Type B pancreatic cell (in vitro differentiated cells): ENCODE data around the gene DDAH1. TPM values are rescaled to one million over a fixed set of nuclear protein-coding genes. Genes with fewer than 3 reads are reported as not detected.

ENCODE experiments used
- DNase-seq: peaks from one replicate; pipeline ENCODE4 v3.0.0; 2021; ENCODE audit warnings: mixed read lengths; ENCODE audit not compliant: unreplicated experiment; ENCODE audit errors: extremely low spot score
- H3K27ac Mint-ChIP-seq: 2 replicates; pipeline ENCODE4 v1.8.0; 2021; ENCODE audit warnings: mild to moderate bottlenecking, mixed read lengths
- H3K27me3 Mint-ChIP-seq: 2 replicates; pipeline ENCODE4 v1.8.0; 2021; ENCODE audit warnings: mixed read lengths
- H3K36me3 Mint-ChIP-seq: 2 replicates; pipeline ENCODE4 v1.8.0; 2021; ENCODE audit warnings: mixed read lengths
- H3K4me1 Mint-ChIP-seq: one replicate; pipeline ENCODE4 v1.8.0; 2021; ENCODE audit warnings: mixed read lengths; ENCODE audit not compliant: unreplicated experiment
- H3K4me3 Mint-ChIP-seq: 2 replicates; pipeline ENCODE4 v1.8.0; 2021; ENCODE audit warnings: mild to moderate bottlenecking, mixed read lengths
- H3K9me3 Mint-ChIP-seq: 2 replicates; pipeline ENCODE4 v1.8.0; 2021; ENCODE audit warnings: mixed read lengths
- total RNA-seq: library from RNA; stranded (reverse); gene quantifications from 2 replicates; pipeline ENCODE4 v1.2.1, GENCODE V29; 2021; ENCODE audit warnings: low replicate concordance
- TF ChIP-seq, protein P1 (sequence below): fragments of 200-600 bp; sonication (generic); conservative IDR thresholded peaks from 2 replicates; pipeline ENCODE4 v1.5.0; 2021; ENCODE audit warnings: antibody characterized with exemption, mild to moderate bottlenecking

Gene DDAH1
- total RNA-seq, 1 donor from 2014 or later: 28.6 TPM

DNA sequence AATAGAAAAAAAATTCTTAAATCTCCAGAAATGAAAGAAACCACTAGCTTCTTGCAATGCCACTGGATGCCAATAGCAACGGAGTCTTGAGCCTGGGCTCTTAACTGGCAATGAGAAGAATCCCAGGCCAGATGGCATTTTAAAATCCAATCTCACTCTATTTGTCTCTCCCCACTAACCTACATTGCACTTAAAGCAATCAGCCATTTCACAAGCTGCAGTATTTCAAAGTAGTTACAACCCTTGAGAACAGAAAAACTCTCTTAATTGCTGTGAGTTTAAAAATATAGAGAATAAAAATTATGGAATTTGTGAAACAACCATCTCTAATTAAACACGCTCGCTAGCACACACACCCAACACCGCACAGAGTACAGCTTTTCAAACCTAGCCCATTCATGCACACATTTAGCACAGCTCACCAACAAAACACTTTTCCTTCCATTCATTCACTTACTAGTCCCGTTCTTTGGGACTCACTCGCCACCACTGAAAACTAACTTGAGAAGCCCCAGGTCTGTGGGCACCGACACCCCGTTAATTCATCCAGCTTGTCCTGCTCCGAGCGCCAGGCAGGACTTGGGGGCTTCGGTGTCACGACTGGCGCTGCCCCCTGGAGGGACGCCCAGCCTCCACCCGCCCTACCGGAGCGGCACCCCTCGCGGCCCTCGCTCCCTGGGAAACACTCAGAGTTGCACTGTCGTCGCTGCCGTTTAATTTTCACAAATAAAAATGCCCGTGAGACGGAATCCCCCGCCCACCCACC lies 1.0 kb downstream of the DDAH1 start:
- peak; percentile 69 for DNase-seq
- Mint-ChIP-seq H3K9me3 (no peaks in the 10 kb centered on the region), H3K4me3 (peak overlapping the region; percentile 81), H3K27me3 (peaks cover 25% of the 10 kb centered on the region), H3K27ac (peak overlapping the region; percentile 29), H3K36me3 (no peaks in the 10 kb centered on the region), H3K4me1 (peaks cover 24% of the 10 kb centered on the region)
- TF ChIP-seq, protein P1, sequence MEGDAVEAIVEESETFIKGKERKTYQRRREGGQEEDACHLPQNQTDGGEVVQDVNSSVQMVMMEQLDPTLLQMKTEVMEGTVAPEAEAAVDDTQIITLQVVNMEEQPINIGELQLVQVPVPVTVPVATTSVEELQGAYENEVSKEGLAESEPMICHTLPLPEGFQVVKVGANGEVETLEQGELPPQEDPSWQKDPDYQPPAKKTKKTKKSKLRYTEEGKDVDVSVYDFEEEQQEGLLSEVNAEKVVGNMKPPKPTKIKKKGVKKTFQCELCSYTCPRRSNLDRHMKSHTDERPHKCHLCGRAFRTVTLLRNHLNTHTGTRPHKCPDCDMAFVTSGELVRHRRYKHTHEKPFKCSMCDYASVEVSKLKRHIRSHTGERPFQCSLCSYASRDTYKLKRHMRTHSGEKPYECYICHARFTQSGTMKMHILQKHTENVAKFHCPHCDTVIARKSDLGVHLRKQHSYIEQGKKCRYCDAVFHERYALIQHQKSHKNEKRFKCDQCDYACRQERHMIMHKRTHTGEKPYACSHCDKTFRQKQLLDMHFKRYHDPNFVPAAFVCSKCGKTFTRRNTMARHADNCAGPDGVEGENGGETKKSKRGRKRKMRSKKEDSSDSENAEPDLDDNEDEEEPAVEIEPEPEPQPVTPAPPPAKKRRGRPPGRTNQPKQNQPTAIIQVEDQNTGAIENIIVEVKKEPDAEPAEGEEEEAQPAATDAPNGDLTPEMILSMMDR: no peak

DNA sequence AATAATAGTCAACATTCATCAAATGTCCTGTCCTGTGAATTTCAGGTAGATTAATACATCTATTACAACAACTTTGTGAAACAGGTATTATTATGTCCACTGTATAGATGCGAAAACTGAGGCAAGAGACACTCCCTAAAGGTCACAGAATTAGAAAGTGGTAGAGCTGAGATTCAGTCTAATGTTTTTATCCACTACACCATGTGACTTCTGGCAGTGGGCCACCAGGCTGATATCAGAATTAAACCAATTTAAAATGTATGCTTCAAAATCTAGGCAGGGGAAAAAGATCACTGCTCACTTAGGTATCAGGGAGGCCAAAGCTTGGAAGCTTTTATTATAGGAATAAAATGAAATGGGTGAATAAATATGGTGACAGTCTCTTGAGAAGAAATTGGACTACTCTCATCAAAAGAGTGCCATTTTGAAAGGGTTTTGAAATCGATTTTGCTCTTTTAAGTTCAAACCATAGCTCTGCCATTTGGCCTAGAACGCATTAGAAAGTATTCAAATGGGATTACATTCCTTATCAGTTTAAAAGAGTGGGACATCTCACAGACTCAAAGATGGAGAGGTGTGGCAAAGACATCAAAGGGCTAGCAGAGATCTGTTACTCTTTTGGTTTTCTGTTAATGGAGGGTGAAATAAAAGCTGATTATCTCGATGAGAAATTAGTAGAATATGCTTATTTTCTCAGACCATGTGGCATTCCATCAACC lies 1.9 kb downstream of the DDAH1 start:
- Mint-ChIP-seq H3K27me3 (peaks cover 22% of the 10 kb centered on the region), H3K9me3 (no peaks in the 10 kb centered on the region), H3K27ac (peak overlapping the region; percentile 50), H3K4me3 (peak overlapping the region; percentile 81), H3K36me3 (no peaks in the 10 kb centered on the region), H3K4me1 (peaks cover 24% of the 10 kb centered on the region)
- DNase-seq: no peak
- TF ChIP-seq, protein P1: no peak

DNA sequence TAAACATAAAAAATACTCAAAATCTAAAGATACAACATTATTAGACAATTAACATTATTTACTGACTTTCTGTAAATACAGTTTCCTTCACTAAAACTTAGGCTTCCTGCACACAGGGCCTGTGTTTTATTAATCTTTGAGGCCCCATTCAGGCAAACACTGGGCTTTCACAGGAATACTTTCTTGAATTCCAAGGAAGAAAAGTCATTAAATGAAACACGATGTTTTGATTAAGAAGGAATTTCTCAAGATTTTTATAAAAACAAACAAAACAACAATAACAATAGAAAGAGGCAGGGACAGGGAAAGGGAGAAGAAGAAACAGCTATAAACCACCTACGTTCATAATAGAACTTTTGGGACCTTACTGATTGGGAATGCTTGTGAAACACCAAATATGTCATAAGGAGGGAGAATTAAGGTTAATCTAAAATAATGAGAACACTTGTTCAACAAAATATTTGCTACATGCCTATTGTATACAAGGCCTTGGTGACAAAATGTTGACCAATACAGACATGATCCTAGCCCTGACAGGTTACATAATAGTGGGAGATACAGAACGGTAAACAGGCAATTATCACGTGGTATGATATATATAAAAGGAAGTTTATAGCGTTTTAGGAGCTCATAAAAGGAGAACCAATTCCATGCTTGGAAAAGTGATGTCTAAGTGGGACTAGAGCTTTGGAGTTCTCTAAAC lies 3.6 kb downstream of the DDAH1 start:
- H3K4me1 Mint-ChIP-seq: peaks cover 24% of the 10 kb centered on the region
- H3K27ac Mint-ChIP-seq: peak overlapping the region; percentile 3
- peaks cover 19% of the 10 kb centered on the region for H3K27me3 Mint-ChIP-seq
- no peaks in the 10 kb centered on the region for H3K36me3 Mint-ChIP-seq
- TF ChIP-seq, protein P1: no peak
- H3K4me3 Mint-ChIP-seq: peak overlapping the region; percentile 10
- DNase-seq: no peak
- no peaks in the 10 kb centered on the region for H3K9me3 Mint-ChIP-seq

DNA sequence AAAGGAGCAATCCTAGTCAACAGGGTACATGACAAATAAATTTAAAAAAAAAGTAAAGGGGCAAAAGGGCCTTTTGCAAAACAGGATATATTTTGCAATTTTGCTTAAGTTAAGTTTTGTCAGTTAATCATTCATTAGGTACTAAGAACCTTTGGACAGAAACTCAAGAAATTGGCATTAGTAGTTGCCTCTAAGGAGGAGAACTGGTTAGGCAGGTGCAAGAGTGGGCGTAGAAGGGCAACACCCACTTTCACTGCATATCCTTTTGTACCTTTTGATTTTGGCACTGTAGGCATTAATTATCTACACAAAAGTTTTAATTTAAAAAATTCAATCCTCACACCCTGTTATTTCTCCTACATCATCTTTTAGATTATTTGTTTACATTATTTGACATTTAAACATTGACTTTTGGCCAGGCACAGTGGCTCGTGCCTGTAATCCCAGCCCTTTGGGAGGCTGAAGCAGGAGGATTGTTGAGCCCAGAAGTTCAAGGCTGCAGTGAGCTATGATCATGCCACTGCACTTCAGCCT lies 4.3 kb downstream of the DDAH1 start:
- H3K27me3 Mint-ChIP-seq: peaks cover 18% of the 10 kb centered on the region
- no peak for DNase-seq
- no peaks in the 10 kb centered on the region for H3K36me3 Mint-ChIP-seq
- peaks cover 24% of the 10 kb centered on the region for H3K4me1 Mint-ChIP-seq
- TF ChIP-seq, protein P1: no peak
- H3K9me3 Mint-ChIP-seq: no peaks in the 10 kb centered on the region
- H3K4me3 Mint-ChIP-seq: peak overlapping the region; percentile 23
- peak overlapping the region; percentile 55 for H3K27ac Mint-ChIP-seq

DNA sequence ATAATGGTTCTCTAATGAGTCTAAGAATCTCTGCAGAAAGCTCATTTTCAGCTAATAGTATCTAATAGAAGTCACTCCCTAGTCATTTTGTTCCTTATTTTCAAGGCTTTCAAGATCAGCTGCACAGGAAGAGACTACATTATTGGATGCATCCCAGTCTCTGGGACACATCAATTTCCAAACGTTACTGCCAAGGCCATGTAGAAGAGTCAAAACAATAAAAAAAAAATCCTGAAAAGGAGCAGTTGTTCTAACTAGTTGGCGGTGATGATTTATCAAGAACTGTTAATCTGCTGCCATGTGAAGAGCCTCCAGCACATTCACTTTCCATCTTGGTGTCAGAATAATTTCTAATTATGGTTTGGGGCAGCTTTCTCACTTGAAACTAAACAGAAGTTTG lies 5.7 kb downstream of the DDAH1 start:
- Mint-ChIP-seq H3K27me3 (peaks cover 16% of the 10 kb centered on the region), H3K4me1 (peaks cover 24% of the 10 kb centered on the region), H3K9me3 (no peaks in the 10 kb centered on the region), H3K27ac (no peak overlapping the region), H3K36me3 (no peaks in the 10 kb centered on the region), H3K4me3 (no peak overlapping the region)
- TF ChIP-seq, protein P1: no peak
- no peak for DNase-seq
